Astrocyte (in vitro differentiated cells and primary cell): Measurements from ENCODE around the gene WDR5. TPM values are rescaled to one million over a fixed set of nuclear protein-coding genes. Genes with fewer than 3 reads are reported as not detected.

Experiments
- DNase-seq: peaks from one replicate; pipeline ENCODE4 v3.0.0-alpha.2; 2010; ENCODE audit warnings: low read depth
- FAIRE-seq: peaks from 2 replicates; lab custom pipeline; 2011; peaks lifted over from hg19 to GRCh38; lab: Jason Lieb, UNC
- H2AFZ ChIP-seq: 2 replicates; pipeline ENCODE4 v1.6.0; 2012; ENCODE audit warnings: low read depth, low read length, inconsistent platforms
- H3K27ac ChIP-seq: 2 replicates; pipeline ENCODE4 v1.5.1; 2011; ENCODE audit warnings: low read depth, low read length, inconsistent platforms
- H3K27me3 ChIP-seq: 2 replicates; pipeline ENCODE4 v1.6.0; 2011; ENCODE audit warnings: low read length, inconsistent platforms; ENCODE audit not compliant: insufficient read depth
- H3K36me3 ChIP-seq: 2 replicates; pipeline ENCODE4 v1.5.1; 2011; ENCODE audit warnings: low read length, inconsistent platforms; ENCODE audit not compliant: insufficient read depth
- H3K4me1 ChIP-seq: 2 replicates; pipeline ENCODE4 v1.5.1; 2011; ENCODE audit warnings: low read length, inconsistent platforms; ENCODE audit not compliant: insufficient read depth
- H3K4me2 ChIP-seq: 2 replicates; pipeline ENCODE4 v1.6.0; 2012; ENCODE audit warnings: low read length, inconsistent platforms
- H3K4me3 ChIP-seq: 2 replicates; pipeline ENCODE4 v1.5.1; 2011; ENCODE audit warnings: low read depth, mild to moderate bottlenecking, low read length, inconsistent platforms; ENCODE audit not compliant: insufficient read depth
- H3K79me2 ChIP-seq: 2 replicates; pipeline ENCODE4 v1.6.0; 2012; ENCODE audit warnings: mild to moderate bottlenecking, low read length, inconsistent platforms; ENCODE audit not compliant: insufficient read depth
- H3K9ac ChIP-seq: 2 replicates; pipeline ENCODE4 v1.6.0; 2012; ENCODE audit warnings: mild to moderate bottlenecking, low read length, inconsistent platforms
- H3K9me3 ChIP-seq: 2 replicates; pipeline ENCODE4 v1.5.1; 2012; ENCODE audit warnings: low read depth, mild to moderate bottlenecking, low read length, inconsistent platforms; ENCODE audit not compliant: insufficient read depth
- H4K20me1 ChIP-seq: 2 replicates; pipeline ENCODE4 v1.6.0; 2012; ENCODE audit warnings: low read length, inconsistent platforms; ENCODE audit not compliant: insufficient read depth
- H3K27ac Mint-ChIP-seq: one replicate; pipeline ENCODE4 v1.8.0; 2021; ENCODE audit warnings: mild to moderate bottlenecking, mixed read lengths; ENCODE audit not compliant: unreplicated experiment
- H3K27me3 Mint-ChIP-seq: one replicate; pipeline ENCODE4 v1.8.0; 2021; ENCODE audit warnings: low read depth, mixed read lengths; ENCODE audit not compliant: unreplicated experiment
- H3K36me3 Mint-ChIP-seq: one replicate; pipeline ENCODE4 v1.8.0; 2021; ENCODE audit warnings: low read depth, mixed read lengths; ENCODE audit not compliant: unreplicated experiment
- H3K4me1 Mint-ChIP-seq: one replicate; pipeline ENCODE4 v1.8.0; 2021; ENCODE audit warnings: low read depth, mixed read lengths; ENCODE audit not compliant: unreplicated experiment
- H3K4me3 Mint-ChIP-seq: one replicate; pipeline ENCODE4 v1.8.0; 2021; ENCODE audit warnings: mild to moderate bottlenecking, moderate library complexity, mixed read lengths; ENCODE audit not compliant: unreplicated experiment
- H3K9me3 Mint-ChIP-seq: one replicate; pipeline ENCODE4 v1.8.0; 2021; ENCODE audit warnings: mild to moderate bottlenecking, mixed read lengths; ENCODE audit not compliant: unreplicated experiment
- CTCF ChIP-seq: IDR thresholded peaks from 2 replicates; pipeline ENCODE4 v1.5.1; 2011; ENCODE audit warnings: low read depth, mild to moderate bottlenecking, inconsistent platforms, low read length, moderate library complexity; ENCODE audit not compliant: insufficient read depth
- EZH2 ChIP-seq: IDR thresholded peaks from 2 replicates; pipeline ENCODE4 v1.6.1; 2012; ENCODE audit warnings: mild to moderate bottlenecking, low read length, inconsistent platforms; ENCODE audit not compliant: insufficient read depth
- total RNA-seq: library from RNA; stranded (reverse); gene quantifications from 2 replicates; pipeline ENCODE4 v1.2.1, GENCODE V29; 2021

The WDR5 gene
- total RNA-seq, 1 donor from 2014 or later = 28.1 TPM

GRCh38 chr9:134145262-134145661, 9.4 kb downstream of the WDR5 start:
- FAIRE-seq = no peak
- peaks cover 30% of the 10 kb centered on the region for H3K36me3 ChIP-seq
- no peak overlapping the region for H3K4me2 ChIP-seq
- peaks cover 27% of the 10 kb centered on the region for H3K36me3 Mint-ChIP-seq
- no peaks in the 10 kb centered on the region for H3K9me3 Mint-ChIP-seq
- H3K27ac ChIP-seq = no peak overlapping the region
- no peaks in the 10 kb centered on the region for H3K4me1 Mint-ChIP-seq
- H3K9ac ChIP-seq = no peak overlapping the region
- peaks cover 18% of the 10 kb centered on the region for H3K79me2 ChIP-seq
- no peak overlapping the region for H3K4me3 Mint-ChIP-seq
- peaks cover 5% of the 10 kb centered on the region for H3K4me1 ChIP-seq
- no peak overlapping the region for H3K27ac Mint-ChIP-seq
- no peaks in the 10 kb centered on the region for H3K9me3 ChIP-seq
- H2AFZ ChIP-seq = no peak overlapping the region
- H4K20me1 ChIP-seq = peaks cover 30% of the 10 kb centered on the region
- no peaks in the 10 kb centered on the region for H3K27me3 Mint-ChIP-seq
- H3K4me3 ChIP-seq = no peak overlapping the region
- no peaks in the 10 kb centered on the region for H3K27me3 ChIP-seq
- DNase-seq = no peak
- TF ChIP-seq EZH2 (no peak), CTCF (no peak)

GRCh38 chr9:134146774-134147493, 11.1 kb downstream of the WDR5 start:
- no peak overlapping the region for H3K4me2 ChIP-seq
- Mint-ChIP-seq H3K27me3 (no peaks in the 10 kb centered on the region), H3K27ac (no peak overlapping the region), H3K4me3 (no peak overlapping the region), H3K9me3 (no peaks in the 10 kb centered on the region), H3K4me1 (peaks cover 5% of the 10 kb centered on the region), H3K36me3 (peaks cover 20% of the 10 kb centered on the region)
- H3K4me3 ChIP-seq = no peak overlapping the region
- peaks cover 5% of the 10 kb centered on the region for H3K4me1 ChIP-seq
- no peak for FAIRE-seq
- no peak for DNase-seq
- H4K20me1 ChIP-seq = peaks cover 29% of the 10 kb centered on the region
- H3K9ac ChIP-seq = no peak overlapping the region
- no peak overlapping the region for H2AFZ ChIP-seq
- H3K36me3 ChIP-seq = peaks cover 25% of the 10 kb centered on the region
- H3K9me3 ChIP-seq = no peaks in the 10 kb centered on the region
- no peak overlapping the region for H3K27ac ChIP-seq
- H3K27me3 ChIP-seq = no peaks in the 10 kb centered on the region
- no peak for TF ChIP-seq EZH2
- no peak for TF ChIP-seq CTCF
- H3K79me2 ChIP-seq = peaks cover 15% of the 10 kb centered on the region

- Histone ChIP-seq H3K79me2 (peaks cover 12% of the 10 kb centered on the region), H3K4me1 (peaks cover 5% of the 10 kb centered on the region), H3K9ac (no peak overlapping the region), H4K20me1 (peaks cover 33% of the 10 kb centered on the region), H3K27me3 (no peaks in the 10 kb centered on the region), H2AFZ (no peak overlapping the region), H3K27ac (no peak overlapping the region), H3K9me3 (no peaks in the 10 kb centered on the region), H3K36me3 (peaks cover 24% of the 10 kb centered on the region), H3K4me2 (no peak overlapping the region), H3K4me3 (no peak overlapping the region)
- H3K27ac Mint-ChIP-seq = no peak overlapping the region
- peaks cover 5% of the 10 kb centered on the region for H3K4me1 Mint-ChIP-seq
- no peak for FAIRE-seq
- no peak for DNase-seq
- H3K36me3 Mint-ChIP-seq = peaks cover 17% of the 10 kb centered on the region
- H3K27me3 Mint-ChIP-seq = no peaks in the 10 kb centered on the region
- TF ChIP-seq EZH2 (no peak), CTCF (no peak)
- no peaks in the 10 kb centered on the region for H3K9me3 Mint-ChIP-seq
- H3K4me3 Mint-ChIP-seq = no peak overlapping the region
Observed at GRCh38 chr9:134149380-134149779, 13.5 kb downstream of the WDR5 start.
